H9 (cell line): ENCODE data around the gene CARMIL3. TPM values are rescaled to one million over a fixed set of nuclear protein-coding genes. Genes with fewer than 3 reads are reported as not detected.
"Not testable (repeated sequence)": the region's sequence is repeated elsewhere in the genome, so short reads cannot be mapped to it uniquely, and the experiment has no call there.

Source experiments
- DNase-seq: peaks from one replicate; pipeline ENCODE4 v3.0.0-alpha.2; 2017
- H2AFZ ChIP-seq: one replicate; pipeline ENCODE4 v1.6.1; 2013; ENCODE audit warnings: mild to moderate bottlenecking, low read length, control low read depth, moderate library complexity
- H2AK5ac ChIP-seq: 2 replicates; pipeline ENCODE4 v1.6.1; 2013; ENCODE audit warnings: low read length, control low read depth, mixed read lengths; ENCODE audit not compliant: insufficient read length
- H2BK120ac ChIP-seq: one replicate; pipeline ENCODE4 v1.6.1; 2013; ENCODE audit warnings: low read depth, mild to moderate bottlenecking, low read length, control low read depth, inconsistent platforms; ENCODE audit not compliant: poor library complexity, severe bottlenecking
- H2BK12ac ChIP-seq: 2 replicates; pipeline ENCODE4 v1.6.1; 2013; ENCODE audit warnings: low read length, control low read depth, mixed read lengths, low read depth; ENCODE audit not compliant: insufficient read length
- H2BK15ac ChIP-seq: 2 replicates; pipeline ENCODE4 v1.6.1; 2013; ENCODE audit warnings: low read depth, low read length, control low read depth
- H2BK20ac ChIP-seq: one replicate; pipeline ENCODE4 v1.6.1; 2013; ENCODE audit warnings: low read depth, mild to moderate bottlenecking, low read length, control low read depth, inconsistent platforms; ENCODE audit not compliant: poor library complexity, severe bottlenecking
- H2BK5ac ChIP-seq: 2 replicates; pipeline ENCODE4 v1.6.1; 2013; ENCODE audit warnings: low read length, control low read depth, mixed read lengths; ENCODE audit not compliant: insufficient read length
- H3K14ac ChIP-seq: 2 replicates; pipeline ENCODE4 v1.6.1; 2013; ENCODE audit warnings: low read length, control low read depth; ENCODE audit not compliant: insufficient read depth
- H3K18ac ChIP-seq: 2 replicates; pipeline ENCODE4 v1.6.1; 2013; ENCODE audit warnings: low read depth, mild to moderate bottlenecking, mixed read lengths, low read length, control low read depth; ENCODE audit not compliant: insufficient read length
- H3K23ac ChIP-seq: 2 replicates; pipeline ENCODE4 v1.6.1; 2013; ENCODE audit warnings: low read length, control low read depth, mixed read lengths, low read depth; ENCODE audit not compliant: insufficient read length
- H3K23me2 ChIP-seq: 2 replicates; pipeline ENCODE4 v1.6.1; 2013; ENCODE audit warnings: low read depth, mild to moderate bottlenecking, mixed read lengths, low read length, control low read depth; ENCODE audit not compliant: insufficient read length, poor library complexity, severe bottlenecking
- H3K27ac ChIP-seq: 2 replicates; pipeline ENCODE4 v1.5.1; 2013; ENCODE audit warnings: low read length, control low read depth, mixed read lengths, low read depth; ENCODE audit not compliant: insufficient read length
- H3K27me3 ChIP-seq: 2 replicates; pipeline ENCODE4 v1.6.1; 2013; ENCODE audit warnings: low read length, control low read depth, inconsistent platforms; ENCODE audit not compliant: insufficient read depth
- H3K4ac ChIP-seq: 2 replicates; pipeline ENCODE4 v1.6.1; 2013; ENCODE audit warnings: low read depth, mild to moderate bottlenecking, control low read depth, inconsistent platforms, low read length, moderate library complexity
- H3K4me1 ChIP-seq: 2 replicates; pipeline ENCODE4 v1.6.1; 2013; ENCODE audit warnings: low read length, control low read depth, inconsistent platforms; ENCODE audit not compliant: insufficient read depth
- H3K4me2 ChIP-seq: 2 replicates; pipeline ENCODE4 v1.6.1; 2013; ENCODE audit warnings: low read length, control low read depth, mixed read lengths; ENCODE audit not compliant: insufficient read length, insufficient read depth
- H3K56ac ChIP-seq: 2 replicates; pipeline ENCODE4 v1.6.1; 2013; ENCODE audit warnings: low read depth, mild to moderate bottlenecking, mixed read lengths, low read length, control low read depth; ENCODE audit not compliant: insufficient read length
- H3K79me1 ChIP-seq: 2 replicates; pipeline ENCODE4 v1.6.1; 2013; ENCODE audit warnings: low read depth, mild to moderate bottlenecking, moderate library complexity, low read length, control low read depth, inconsistent platforms; ENCODE audit not compliant: insufficient read depth, poor library complexity, severe bottlenecking
- H3K79me2 ChIP-seq: 2 replicates; pipeline ENCODE4 v1.6.1; 2013; ENCODE audit warnings: low read length, control low read depth, inconsistent platforms; ENCODE audit not compliant: insufficient read depth
- H3K9ac ChIP-seq: 2 replicates; pipeline ENCODE4 v1.6.1; 2013; ENCODE audit warnings: low read length, control low read depth, mixed read lengths; ENCODE audit not compliant: insufficient read length; ENCODE audit errors: extremely low read depth
- H3K9me3 ChIP-seq: one replicate; pipeline ENCODE4 v1.6.1; 2013; ENCODE audit warnings: low read depth, low read length, inconsistent platforms; ENCODE audit not compliant: control insufficient read depth
- H3T11ph ChIP-seq: one replicate; pipeline ENCODE4 v1.6.1; 2013; ENCODE audit warnings: mild to moderate bottlenecking, low read length, control low read depth, inconsistent platforms
- H4K20me1 ChIP-seq: one replicate; pipeline ENCODE4 v1.6.1; 2013; ENCODE audit not compliant: control insufficient read depth, insufficient read length, insufficient read depth
- H4K5ac ChIP-seq: 2 replicates; pipeline ENCODE4 v1.6.1; 2013; ENCODE audit warnings: low read depth, mild to moderate bottlenecking, mixed read lengths, low read length, control low read depth; ENCODE audit not compliant: insufficient read length
- H4K8ac ChIP-seq: replicated peaks from 2 replicates; pipeline ENCODE4 v1.6.1; 2013; ENCODE audit warnings: low read length, control low read depth, mixed read lengths, low read depth; ENCODE audit not compliant: insufficient read length
- H4K91ac ChIP-seq: 2 replicates; pipeline ENCODE4 v1.6.1; 2013; ENCODE audit warnings: low read depth, mild to moderate bottlenecking, moderate library complexity, mixed read lengths, low read length, control low read depth; ENCODE audit not compliant: insufficient read length
- H3K27ac Mint-ChIP-seq, 3 experiments: 2 replicates in 2 of 3; 3 replicates in 1 of 3; pipeline ENCODE4 v1.8.0; 2020 to 2021; ENCODE audit warnings: mixed read lengths in 3 of 3, mild to moderate bottlenecking in 1 of 3, moderate library complexity in 1 of 3
- H3K27me3 Mint-ChIP-seq: 2 replicates; pipeline ENCODE4 v1.8.0; 2021; ENCODE audit warnings: low read depth, mild to moderate bottlenecking, moderate library complexity, mixed read lengths
- H3K36me3 Mint-ChIP-seq, 3 experiments: 2 replicates in 2 of 3; 3 replicates in 1 of 3; pipeline ENCODE4 v1.8.0; 2020 to 2021; ENCODE audit warnings: low read depth in 3 of 3, mixed read lengths in 3 of 3; ENCODE audit not compliant: insufficient read depth in 1 of 3
- H3K4me1 Mint-ChIP-seq, 2 experiments: 2 replicates each; pipeline ENCODE4 v1.8.0; 2020; ENCODE audit warnings: mixed read lengths in 2 of 2
- H3K4me3 Mint-ChIP-seq, 2 experiments: 2 replicates in 1 of 2; 3 replicates in 1 of 2; pipeline ENCODE4 v1.8.0; 2020 to 2021; ENCODE audit warnings: mild to moderate bottlenecking in 2 of 2, mixed read lengths in 2 of 2, moderate library complexity in 1 of 2
- H3K9me3 Mint-ChIP-seq, 2 experiments: 2 replicates in 1 of 2; 3 replicates in 1 of 2; pipeline ENCODE4 v1.8.0; 2020; ENCODE audit warnings: mild to moderate bottlenecking in 2 of 2, mixed read lengths in 2 of 2, moderate library complexity in 1 of 2
- CTCF ChIP-seq: fragments of 200-600 bp; sonication (generic); conservative IDR thresholded peaks from 3 replicates; pipeline ENCODE4 v1.8.0; 2021; ENCODE audit warnings: antibody characterized with exemption, mild to moderate bottlenecking
- WGBS: extraction: QIAGEN DNeasy Blood & Tissue Kit; methylation state at CpG from one replicate; pipeline ENCODE4 v1.1.7; 2013; ENCODE audit warnings: missing lambda C conversion rate, low lambda C conversion rate, mixed read lengths; ENCODE audit not compliant: insufficient read length; ENCODE audit errors: extremely low coverage; 5-methylcytosine and 5-hydroxymethylcytosine counted together
- total RNA-seq: library from RNA; stranded (reverse); gene quantifications from 2 replicates; pipeline ENCODE4 v1.2.1, GENCODE V29; 2021

The CARMIL3 gene
- total RNA-seq, 1 experiment from 2014 or later = 5.8 TPM

- Histone ChIP-seq H2BK12ac (no peak overlapping the region), H3K79me2 (no peaks in the 10 kb centered on the region), H2AFZ (no peak overlapping the region), H3T11ph (no peak overlapping the region), H3K23ac (no peak overlapping the region), H3K4me2 (no peak overlapping the region), H3K4ac (no peak overlapping the region), H3K56ac (no peak overlapping the region), H3K18ac (no peak overlapping the region), H3K9ac (no peak overlapping the region), H4K91ac (no peak overlapping the region), H3K27me3 (no peaks in the 10 kb centered on the region), H3K79me1 (no peaks in the 10 kb centered on the region), H4K8ac (no peak overlapping the region), H3K4me1 (no peaks in the 10 kb centered on the region), H2BK120ac (no peak overlapping the region), H2BK15ac (no peak overlapping the region), H4K20me1 (no peaks in the 10 kb centered on the region), H3K27ac (no peak overlapping the region), H2AK5ac (no peak overlapping the region), H3K9me3 (no peaks in the 10 kb centered on the region), H3K14ac (no peak overlapping the region), H3K23me2 (no peaks in the 10 kb centered on the region), H2BK5ac (no peak overlapping the region), H4K5ac (no peak overlapping the region), H2BK20ac (no peak overlapping the region)
- Mint-ChIP-seq H3K4me3 (no peak overlapping the region), H3K4me1 (peaks cover 0 to 20% of the 10 kb centered on the region in 2 experiments; a peak in 3 of 4 replicates), H3K27me3 (peaks cover 16% of the 10 kb centered on the region), H3K9me3 (peaks cover 6 to 12% of the 10 kb centered on the region in 2 experiments; a peak in 3 of 5 replicates), H3K27ac (peak overlapping the region in 1 of 3 experiments; percentile 4; a peak in 1 of 7 replicates), H3K36me3 (peaks cover 0 to 13% (median 3%) of the 10 kb centered on the region in 3 experiments; a peak in 4 of 7 replicates)
- no peak for DNase-seq
- TF ChIP-seq CTCF = no peak
- no CpG with 5 or more reads among the region's 2 CpGs for WGBS
Observed at GRCh38 chr14:24011051-24011450, 40.8 kb upstream of the CARMIL3 start.

GRCh38 chr14:24012726-24013273, 39.0 kb upstream of the CARMIL3 start:
- H3K4me1 Mint-ChIP-seq = peaks cover 0 to 19% of the 10 kb centered on the region in 2 experiments; a peak in 3 of 4 replicates
- DNase-seq = not testable (repeated sequence)

More at GRCh38 chr14:24012726-24013273, 39.0 kb upstream of the CARMIL3 start:
- H3K9me3 ChIP-seq, H3K79me2 ChIP-seq, H3K14ac ChIP-seq, H3K23me2 ChIP-seq, H3K27ac ChIP-seq, H3K9ac ChIP-seq, H2BK120ac ChIP-seq, H2AK5ac ChIP-seq, H3K4me1 ChIP-seq, H3K18ac ChIP-seq, H4K5ac ChIP-seq, H3K4me2 ChIP-seq, H2BK12ac ChIP-seq, H2BK5ac ChIP-seq, H2BK15ac ChIP-seq, H3T11ph ChIP-seq, H3K23ac ChIP-seq, H3K79me1 ChIP-seq, H4K20me1 ChIP-seq, H2AFZ ChIP-seq, H3K27me3 ChIP-seq, H4K8ac ChIP-seq, H2BK20ac ChIP-seq, H3K56ac ChIP-seq, H3K4ac ChIP-seq, H4K91ac ChIP-seq: not testable (repeated sequence)
- peaks cover 0 to 13% (median 3%) of the 10 kb centered on the region in 3 experiments; a peak in 4 of 7 replicates for H3K36me3 Mint-ChIP-seq
- peak overlapping the region in 1 of 2 experiments; percentile 35; a peak in 3 of 5 replicates for H3K4me3 Mint-ChIP-seq
- peak overlapping the region in 1 of 3 experiments; percentile 10; a peak in 1 of 7 replicates for H3K27ac Mint-ChIP-seq
- no CpG with 5 or more reads among the region's 4 CpGs for WGBS
- H3K9me3 Mint-ChIP-seq = peaks cover 12 to 25% of the 10 kb centered on the region in 2 experiments; a peak in 4 of 5 replicates
- H3K27me3 Mint-ChIP-seq = peaks cover 29% of the 10 kb centered on the region
